HEK293 (cell line): ENCODE results near the gene CRYZ.

ENCODE experiments used
- CTCF ChIA-PET: fragments of 350-600 bp; formaldehyde crosslinking; extraction: SDS; loops from one replicate; lab custom pipeline; 2021; ENCODE audit warnings: antibody characterized with exemption; lab: Yijun Ruan, JAX
- POLR2A ChIA-PET: fragments of 300-600 bp; formaldehyde crosslinking; extraction: SDS; loops from one replicate; lab custom pipeline; 2020; ENCODE audit warnings: antibody characterized with exemption, inconsistent platforms; lab: Yijun Ruan, JAX
- H3K27ac ChIP-seq: fragments of 200-500 bp; sonication (Bioruptor generic); 2 replicates; pipeline ENCODE4 v1.5.1; 2014; ENCODE audit warnings: low read depth, low read length, control low read depth, inconsistent platforms; ENCODE audit errors: extremely low read depth
- H3K36me3 ChIP-seq, 2 experiments: fragments of 200-500 bp in 1 of 2; sonication (Bioruptor generic) in 1 of 2; 1 replicate in 1 of 2; 2 replicates in 1 of 2; pipeline ENCODE4 v1.5.1; 2014 to 2017; ENCODE audit warnings: inconsistent platforms in 2 of 2, low read length in 2 of 2; ENCODE audit not compliant: control insufficient read depth in 2 of 2, insufficient read depth in 1 of 2
- H3K4me1 ChIP-seq: fragments of 200-500 bp; sonication (Bioruptor generic); 2 replicates; pipeline ENCODE4 v1.5.1; 2014; ENCODE audit warnings: mild to moderate bottlenecking, low read length, inconsistent platforms; ENCODE audit not compliant: control insufficient read depth, insufficient read depth
- H3K4me3 ChIP-seq: 2 replicates; pipeline ENCODE4 v1.5.1; 2011; ENCODE audit warnings: low read depth, mild to moderate bottlenecking, control low read depth, low read length, moderate library complexity
- H3K9me3 ChIP-seq: fragments of 200-500 bp; sonication (Bioruptor generic); 2 replicates; pipeline ENCODE4 v1.5.1; 2014; ENCODE audit warnings: low read depth, low read length, inconsistent platforms; ENCODE audit not compliant: control insufficient read depth, insufficient read depth
- GFI1B ChIP-seq: fragments of 450-650 bp; formaldehyde crosslinking; IDR thresholded peaks from 2 replicates; pipeline ENCODE4 v1.5.1; 2016; ENCODE audit warnings: missing biosample characterization, missing genetic modification characterization
- MEIS1 ChIP-seq: sonication (generic); formaldehyde crosslinking; IDR thresholded peaks from 2 replicates; pipeline ENCODE4 v1.8.1; 2022; ENCODE audit warnings: missing genetic modification reagents, mild to moderate bottlenecking, borderline replicate concordance
- MZF1 ChIP-seq: fragments of 450-650 bp; formaldehyde crosslinking; IDR thresholded peaks from 2 replicates; pipeline ENCODE4 v1.5.1; 2017; ENCODE audit warnings: missing biosample characterization, missing genetic modification characterization, borderline replicate concordance
- OVOL3 ChIP-seq: fragments of 450-650 bp; formaldehyde crosslinking; IDR thresholded peaks from 2 replicates; pipeline ENCODE4 v1.5.1; 2016; ENCODE audit warnings: missing biosample characterization, missing genetic modification characterization
- WT1 ChIP-seq: fragments of 450-650 bp; formaldehyde crosslinking; IDR thresholded peaks from 2 replicates; pipeline ENCODE4 v1.5.1; 2016; ENCODE audit warnings: missing biosample characterization, missing genetic modification characterization
- ZBTB21 ChIP-seq: fragments of 450-650 bp; formaldehyde crosslinking; IDR thresholded peaks from 2 replicates; pipeline ENCODE4 v1.5.1; 2017; ENCODE audit warnings: missing biosample characterization, missing genetic modification characterization
- ZNF114 ChIP-seq: fragments of 450-650 bp; formaldehyde crosslinking; IDR thresholded peaks from 2 replicates; pipeline ENCODE4 v1.5.0; 2017; ENCODE audit warnings: missing biosample characterization, missing genetic modification characterization
- ZNF24 ChIP-seq: fragments of 450-650 bp; formaldehyde crosslinking; IDR thresholded peaks from 2 replicates; pipeline ENCODE4 v1.5.1; 2016; ENCODE audit warnings: missing biosample characterization, missing genetic modification characterization
- ZNF248 ChIP-seq: fragments of 450-650 bp; formaldehyde crosslinking; IDR thresholded peaks from 2 replicates; pipeline ENCODE4 v1.5.1; 2017; ENCODE audit warnings: missing biosample characterization, missing genetic modification characterization
- ZNF37A ChIP-seq: fragments of 450-650 bp; IDR thresholded peaks from 2 replicates; pipeline ENCODE4 v1.5.1; 2018; ENCODE audit warnings: missing biosample characterization, missing genetic modification characterization
- ZNF404 ChIP-seq: fragments of 450-650 bp; formaldehyde crosslinking; IDR thresholded peaks from 2 replicates; pipeline ENCODE4 v1.5.1; 2017; ENCODE audit warnings: missing biosample characterization, missing genetic modification characterization
- ZNF423 ChIP-seq: fragments of 450-650 bp; formaldehyde crosslinking; IDR thresholded peaks from 2 replicates; pipeline ENCODE4 v1.5.1; 2016; ENCODE audit warnings: missing biosample characterization, missing genetic modification characterization
- ZNF544 ChIP-seq: fragments of 450-650 bp; formaldehyde crosslinking; IDR thresholded peaks from 2 replicates; pipeline ENCODE4 v1.5.0; 2017; ENCODE audit warnings: missing biosample characterization, missing genetic modification characterization
- ZNF558 ChIP-seq: fragments of 450-650 bp; formaldehyde crosslinking; IDR thresholded peaks from 2 replicates; pipeline ENCODE4 v1.5.1; 2016; ENCODE audit warnings: missing biosample characterization, missing genetic modification characterization
- ZNF677 ChIP-seq: fragments of 450-650 bp; IDR thresholded peaks from 2 replicates; pipeline ENCODE4 v1.5.0; 2018; ENCODE audit warnings: missing biosample characterization, mild to moderate bottlenecking, missing genetic modification characterization, moderate library complexity
- TF ChIP-seq, protein P1 (sequence below): fragments of 450-650 bp; formaldehyde crosslinking; IDR thresholded peaks from 2 replicates; pipeline ENCODE4 v1.5.1; 2016; ENCODE audit warnings: missing biosample characterization, missing genetic modification characterization
- TF ChIP-seq, protein P2 (sequence below): fragments of 450-650 bp; formaldehyde crosslinking; IDR thresholded peaks from 2 replicates; pipeline ENCODE4 v1.5.1; 2016; ENCODE audit warnings: missing biosample characterization, missing genetic modification characterization
- TF ChIP-seq, protein P3 (sequence below): fragments of 450-650 bp; formaldehyde crosslinking; IDR thresholded peaks from 2 replicates; pipeline ENCODE4 v1.5.1; 2016; ENCODE audit warnings: missing biosample characterization, missing genetic modification characterization
- TF ChIP-seq, protein P4 (sequence below): fragments of 450-650 bp; formaldehyde crosslinking; IDR thresholded peaks from 2 replicates; pipeline ENCODE4 v1.5.1; 2016; ENCODE audit warnings: missing biosample characterization, missing genetic modification characterization

The CRYZ gene

DNA sequence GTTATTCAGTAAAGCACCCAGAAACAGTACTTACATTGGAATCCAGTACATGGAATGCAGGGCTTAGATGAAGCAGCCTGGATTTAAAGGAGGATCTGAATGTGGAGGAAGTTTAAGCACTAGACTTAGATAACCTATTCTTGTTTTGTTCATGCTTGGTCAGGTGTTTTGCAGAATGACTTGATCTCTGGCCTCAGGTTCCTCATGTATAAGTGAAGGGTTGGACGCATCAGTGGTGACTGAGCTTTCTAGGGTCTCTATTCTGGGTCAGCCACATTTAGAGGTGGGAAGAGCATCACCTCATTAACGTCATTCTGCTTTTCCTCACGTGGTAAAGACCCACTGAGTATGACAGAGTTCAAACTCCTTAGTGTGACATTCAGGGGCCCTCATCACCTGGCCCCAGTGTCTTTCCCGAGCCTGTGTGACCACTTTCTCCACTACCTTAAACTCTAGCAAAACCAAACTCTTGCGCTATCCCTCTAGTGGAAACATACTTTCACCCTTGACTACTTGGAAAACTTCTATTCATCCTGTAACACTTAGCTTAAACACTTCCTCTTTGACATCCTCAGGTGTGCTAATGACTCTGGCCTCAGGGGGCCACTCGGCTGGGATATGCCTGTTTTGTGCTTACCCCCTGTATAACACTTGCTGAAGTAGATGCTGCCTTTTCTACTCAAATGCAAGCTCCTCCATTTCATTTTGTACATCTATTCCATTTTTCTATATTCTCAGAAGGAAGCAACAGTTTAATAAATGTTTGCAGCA, 58.4 kb downstream of the CRYZ start:
- CTCF ChIA-PET, result interaction anchor here (0.7 kb wide), 1 partner anchor 15 kb away, joined by 5 read pairs; no protein-coding TSS in a partner anchor

DNA sequence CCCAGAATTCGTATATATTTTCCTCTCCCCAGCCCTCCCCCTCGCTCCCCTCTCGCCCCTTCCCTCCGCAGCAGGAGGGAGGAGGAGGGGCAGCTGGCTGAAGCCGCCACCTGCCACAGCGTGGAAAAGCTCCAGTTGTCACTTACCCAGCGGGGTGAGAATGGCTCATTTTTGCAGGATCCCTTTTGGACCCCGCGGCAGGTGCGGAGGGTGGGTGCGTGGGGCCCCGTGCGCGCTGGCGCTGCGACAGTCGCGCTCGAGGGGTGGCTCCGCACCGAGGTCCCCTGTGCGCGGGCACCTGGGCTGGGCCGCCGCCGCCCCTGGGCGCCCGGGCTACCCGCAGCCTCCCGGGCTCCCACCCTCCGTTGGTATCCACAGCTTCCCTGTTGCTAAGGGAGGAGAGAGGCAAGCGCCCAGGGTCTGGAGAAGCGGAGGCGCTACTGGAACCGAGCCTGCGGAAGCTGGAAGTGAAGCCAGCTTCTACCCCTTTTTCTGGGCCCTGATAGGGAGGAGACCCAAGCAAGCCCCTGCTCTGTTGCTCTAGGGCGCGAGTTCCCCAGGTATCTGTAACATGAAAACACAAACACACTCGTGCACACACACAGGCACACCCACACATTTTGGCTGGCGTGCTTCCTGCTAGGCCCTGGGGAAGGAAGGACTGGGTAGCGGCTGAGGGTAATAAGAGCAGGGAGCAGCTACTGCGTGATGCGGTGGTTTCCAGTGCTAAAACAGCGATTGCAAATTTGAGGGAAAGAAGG, 59.3 kb downstream of the CRYZ start, which contains the start of gene ERICH3:
ERICH3 (minus strand) TSS at position 442 of the 761 bp plus-strand sequence; CDS start at position 169, 273 bp downstream.
- no peaks in the 10 kb centered on the region for H3K4me1 ChIP-seq
- CTCF ChIA-PET, result no interaction called here
- TF ChIP-seq WT1 (tag by site-specific recombination) (no peak), ZNF114 (no peak), GFI1B (tag by site-specific recombination) (no peak), ZNF404 (tag by site-specific recombination) (no peak), ZNF24 (tag by site-specific recombination) (no peak), ZBTB21 (tag by site-specific recombination) (no peak), ZNF37A (tag by site-specific recombination) (no peak), ZNF558 (tag by site-specific recombination) (no peak), ZNF544 (tag by site-specific recombination) (no peak), ZNF677 (tag by site-specific recombination) (no peak), MZF1 (tag by site-specific recombination) (no peak), ZNF248 (tag by site-specific recombination) (no peak), OVOL3 (tag by site-specific recombination) (no peak), MEIS1 (no peak)
- TF ChIP-seq, protein P1, sequence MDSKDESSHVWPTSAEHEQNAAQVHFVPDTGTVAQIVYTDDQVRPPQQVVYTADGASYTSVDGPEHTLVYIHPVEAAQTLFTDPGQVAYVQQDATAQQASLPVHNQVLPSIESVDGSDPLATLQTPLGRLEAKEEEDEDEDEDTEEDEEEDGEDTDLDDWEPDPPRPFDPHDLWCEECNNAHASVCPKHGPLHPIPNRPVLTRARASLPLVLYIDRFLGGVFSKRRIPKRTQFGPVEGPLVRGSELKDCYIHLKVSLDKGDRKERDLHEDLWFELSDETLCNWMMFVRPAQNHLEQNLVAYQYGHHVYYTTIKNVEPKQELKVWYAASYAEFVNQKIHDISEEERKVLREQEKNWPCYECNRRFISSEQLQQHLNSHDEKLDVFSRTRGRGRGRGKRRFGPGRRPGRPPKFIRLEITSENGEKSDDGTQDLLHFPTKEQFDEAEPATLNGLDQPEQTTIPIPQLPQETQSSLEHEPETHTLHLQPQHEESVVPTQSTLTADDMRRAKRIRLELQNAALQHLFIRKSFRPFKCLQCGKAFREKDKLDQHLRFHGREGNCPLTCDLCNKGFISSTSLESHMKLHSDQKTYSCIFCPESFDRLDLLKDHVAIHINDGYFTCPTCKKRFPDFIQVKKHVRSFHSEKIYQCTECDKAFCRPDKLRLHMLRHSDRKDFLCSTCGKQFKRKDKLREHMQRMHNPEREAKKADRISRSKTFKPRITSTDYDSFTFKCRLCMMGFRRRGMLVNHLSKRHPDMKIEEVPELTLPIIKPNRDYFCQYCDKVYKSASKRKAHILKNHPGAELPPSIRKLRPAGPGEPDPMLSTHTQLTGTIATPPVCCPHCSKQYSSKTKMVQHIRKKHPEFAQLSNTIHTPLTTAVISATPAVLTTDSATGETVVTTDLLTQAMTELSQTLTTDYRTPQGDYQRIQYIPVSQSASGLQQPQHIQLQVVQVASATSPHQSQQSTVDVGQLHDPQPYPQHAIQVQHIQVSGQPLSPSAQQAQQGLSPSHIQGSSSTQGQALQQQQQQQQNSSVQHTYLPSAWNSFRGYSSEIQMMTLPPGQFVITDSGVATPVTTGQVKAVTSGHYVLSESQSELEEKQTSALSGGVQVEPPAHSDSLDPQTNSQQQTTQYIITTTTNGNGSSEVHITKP, result no peak
- TF ChIP-seq, protein P2, sequence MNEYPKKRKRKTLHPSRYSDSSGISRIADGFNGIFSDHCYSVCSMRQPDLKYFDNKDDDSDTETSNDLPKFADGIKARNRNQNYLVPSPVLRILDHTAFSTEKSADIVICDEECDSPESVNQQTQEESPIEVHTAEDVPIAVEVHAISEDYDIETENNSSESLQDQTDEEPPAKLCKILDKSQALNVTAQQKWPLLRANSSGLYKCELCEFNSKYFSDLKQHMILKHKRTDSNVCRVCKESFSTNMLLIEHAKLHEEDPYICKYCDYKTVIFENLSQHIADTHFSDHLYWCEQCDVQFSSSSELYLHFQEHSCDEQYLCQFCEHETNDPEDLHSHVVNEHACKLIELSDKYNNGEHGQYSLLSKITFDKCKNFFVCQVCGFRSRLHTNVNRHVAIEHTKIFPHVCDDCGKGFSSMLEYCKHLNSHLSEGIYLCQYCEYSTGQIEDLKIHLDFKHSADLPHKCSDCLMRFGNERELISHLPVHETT (tag by site-specific recombination), result no peak
- TF ChIP-seq, protein P3, sequence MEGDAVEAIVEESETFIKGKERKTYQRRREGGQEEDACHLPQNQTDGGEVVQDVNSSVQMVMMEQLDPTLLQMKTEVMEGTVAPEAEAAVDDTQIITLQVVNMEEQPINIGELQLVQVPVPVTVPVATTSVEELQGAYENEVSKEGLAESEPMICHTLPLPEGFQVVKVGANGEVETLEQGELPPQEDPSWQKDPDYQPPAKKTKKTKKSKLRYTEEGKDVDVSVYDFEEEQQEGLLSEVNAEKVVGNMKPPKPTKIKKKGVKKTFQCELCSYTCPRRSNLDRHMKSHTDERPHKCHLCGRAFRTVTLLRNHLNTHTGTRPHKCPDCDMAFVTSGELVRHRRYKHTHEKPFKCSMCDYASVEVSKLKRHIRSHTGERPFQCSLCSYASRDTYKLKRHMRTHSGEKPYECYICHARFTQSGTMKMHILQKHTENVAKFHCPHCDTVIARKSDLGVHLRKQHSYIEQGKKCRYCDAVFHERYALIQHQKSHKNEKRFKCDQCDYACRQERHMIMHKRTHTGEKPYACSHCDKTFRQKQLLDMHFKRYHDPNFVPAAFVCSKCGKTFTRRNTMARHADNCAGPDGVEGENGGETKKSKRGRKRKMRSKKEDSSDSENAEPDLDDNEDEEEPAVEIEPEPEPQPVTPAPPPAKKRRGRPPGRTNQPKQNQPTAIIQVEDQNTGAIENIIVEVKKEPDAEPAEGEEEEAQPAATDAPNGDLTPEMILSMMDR (tag by site-specific recombination), result no peak
- no peaks in the 10 kb centered on the region for H3K36me3 ChIP-seq
- POLR2A ChIA-PET, result no interaction called here
- no peak within 1 kb of the TSS for H3K27ac ChIP-seq
- H3K9me3 ChIP-seq, result no peaks in the 10 kb centered on the region
- H3K4me3 ChIP-seq, result peak within 1 kb of the TSS; percentile 13; the same call in 1 of the 2 replicates

More for the DNA sequence above, 58.4 kb downstream of the CRYZ start:
- no peaks in the 10 kb centered on the region for H3K4me1 ChIP-seq
- no peaks in the 10 kb centered on the region for H3K36me3 ChIP-seq
- no peaks in the 10 kb centered on the region for H3K9me3 ChIP-seq
- H3K27ac ChIP-seq, result no peak overlapping the region
- POLR2A ChIA-PET, result no interaction called here
- H3K4me3 ChIP-seq, result no peak overlapping the region
- TF ChIP-seq, protein P4, sequence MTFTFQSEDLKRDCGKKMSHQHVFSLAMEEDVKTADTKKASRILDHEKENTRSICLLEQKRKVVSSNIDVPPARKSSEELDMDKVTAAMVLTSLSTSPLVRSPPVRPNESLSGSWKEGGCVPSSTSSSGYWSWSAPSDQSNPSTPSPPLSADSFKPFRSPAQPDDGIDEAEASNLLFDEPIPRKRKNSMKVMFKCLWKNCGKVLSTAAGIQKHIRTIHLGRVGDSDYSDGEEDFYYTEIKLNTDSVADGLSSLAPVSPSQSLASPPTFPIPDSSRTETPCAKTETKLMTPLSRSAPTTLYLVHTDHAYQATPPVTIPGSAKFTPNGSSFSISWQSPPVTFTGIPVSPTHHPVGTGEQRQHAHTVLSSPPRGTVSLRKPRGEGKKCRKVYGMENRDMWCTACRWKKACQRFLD (tag by site-specific recombination), result no peak
- TF ChIP-seq ZNF423 (tag by site-specific recombination), result no peak
- no peak for TF ChIP-seq ZNF404 (tag by site-specific recombination)
